Subcutaneous adipose tissue (tissue), 4 donors: ENCODE measurements around the gene DPP3. TPM values are rescaled to one million over a fixed set of nuclear protein-coding genes. Genes with fewer than 3 reads are reported as not detected.

Source experiments
- total RNA-seq, 4 donors: library from RNA; depleted of rRNA; stranded (reverse); fragments of >200 nt; gene quantifications; one replicate each; pipeline ENCODE4 v1.1.0, GENCODE V29; 2016
- TF ChIP-seq, protein P1 (sequence below): fragments of 450-650 bp; IDR thresholded peaks from one replicate; pipeline ENCODE4 v1.5.1; 2016; ENCODE audit warnings: low read depth, mild to moderate bottlenecking, control low read depth, antibody characterized with exemption, moderate library complexity

Gene DPP3
- total RNA-seq, 4 donors from 2014 or later = 12.6 to 17.8 (median 15.7) TPM

DNA sequence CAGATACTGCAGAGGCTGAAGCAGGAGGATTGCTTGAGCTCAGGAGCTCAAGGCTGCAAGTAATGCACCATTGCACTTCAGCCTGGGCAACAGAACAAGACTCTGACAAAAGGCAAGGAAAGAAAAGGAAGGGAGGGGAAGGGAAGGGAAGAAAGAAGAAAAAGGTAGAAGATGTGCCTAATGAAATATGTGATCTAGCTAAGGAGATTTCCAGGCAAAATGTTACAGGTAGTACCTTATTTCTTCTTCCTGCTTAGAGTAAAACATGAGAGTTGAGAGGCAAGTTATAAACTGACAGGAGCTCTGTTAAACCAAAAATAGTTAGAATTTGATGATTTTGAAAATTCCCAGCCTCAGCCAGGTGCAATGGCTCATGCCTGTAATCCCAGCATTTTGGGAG lies 18.2 kb upstream of the DPP3 start:
- TF ChIP-seq, protein P1, sequence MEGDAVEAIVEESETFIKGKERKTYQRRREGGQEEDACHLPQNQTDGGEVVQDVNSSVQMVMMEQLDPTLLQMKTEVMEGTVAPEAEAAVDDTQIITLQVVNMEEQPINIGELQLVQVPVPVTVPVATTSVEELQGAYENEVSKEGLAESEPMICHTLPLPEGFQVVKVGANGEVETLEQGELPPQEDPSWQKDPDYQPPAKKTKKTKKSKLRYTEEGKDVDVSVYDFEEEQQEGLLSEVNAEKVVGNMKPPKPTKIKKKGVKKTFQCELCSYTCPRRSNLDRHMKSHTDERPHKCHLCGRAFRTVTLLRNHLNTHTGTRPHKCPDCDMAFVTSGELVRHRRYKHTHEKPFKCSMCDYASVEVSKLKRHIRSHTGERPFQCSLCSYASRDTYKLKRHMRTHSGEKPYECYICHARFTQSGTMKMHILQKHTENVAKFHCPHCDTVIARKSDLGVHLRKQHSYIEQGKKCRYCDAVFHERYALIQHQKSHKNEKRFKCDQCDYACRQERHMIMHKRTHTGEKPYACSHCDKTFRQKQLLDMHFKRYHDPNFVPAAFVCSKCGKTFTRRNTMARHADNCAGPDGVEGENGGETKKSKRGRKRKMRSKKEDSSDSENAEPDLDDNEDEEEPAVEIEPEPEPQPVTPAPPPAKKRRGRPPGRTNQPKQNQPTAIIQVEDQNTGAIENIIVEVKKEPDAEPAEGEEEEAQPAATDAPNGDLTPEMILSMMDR = no peak

DNA sequence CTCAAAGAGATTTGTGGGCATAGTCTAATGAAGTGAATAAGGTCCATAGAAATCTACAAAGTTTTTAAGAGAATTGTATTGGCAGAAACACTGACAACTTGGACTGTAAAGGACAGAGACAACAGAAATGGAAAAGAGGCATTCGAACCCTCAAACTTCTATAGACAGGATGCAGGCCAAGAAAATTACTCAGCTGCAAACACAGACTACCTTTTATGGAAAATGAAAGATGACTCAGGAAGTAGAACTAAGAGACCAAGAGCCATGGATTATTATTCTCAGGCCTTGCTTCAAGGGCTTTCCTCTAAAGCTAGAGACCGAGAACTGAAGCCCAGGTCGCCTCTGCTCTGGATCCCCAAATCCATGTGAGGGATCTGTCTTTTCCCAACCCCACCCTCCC lies 17.3 kb upstream of the DPP3 start:
- TF ChIP-seq, protein P1 = no peak

DNA sequence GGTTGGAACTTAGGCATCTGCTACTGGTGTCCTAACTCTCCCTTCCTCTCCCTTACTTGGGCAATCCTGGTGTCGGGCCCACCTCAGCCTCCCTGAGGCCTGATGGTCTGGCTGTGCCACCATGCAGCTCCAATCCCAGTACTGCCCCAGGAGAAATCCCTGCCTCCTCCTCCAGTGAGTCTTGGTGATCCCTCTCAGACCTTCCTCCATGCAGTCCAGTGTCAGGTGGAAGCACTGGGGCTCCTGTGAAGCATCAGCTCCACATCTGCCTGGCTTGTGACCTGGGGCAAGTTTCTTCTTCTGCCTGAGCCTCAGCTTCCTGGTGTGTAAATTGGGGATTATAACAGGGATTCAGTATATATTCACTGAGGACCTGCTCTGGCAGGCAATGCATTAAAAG lies 15.3 kb upstream of the DPP3 start:
- TF ChIP-seq, protein P1 = no peak

DNA sequence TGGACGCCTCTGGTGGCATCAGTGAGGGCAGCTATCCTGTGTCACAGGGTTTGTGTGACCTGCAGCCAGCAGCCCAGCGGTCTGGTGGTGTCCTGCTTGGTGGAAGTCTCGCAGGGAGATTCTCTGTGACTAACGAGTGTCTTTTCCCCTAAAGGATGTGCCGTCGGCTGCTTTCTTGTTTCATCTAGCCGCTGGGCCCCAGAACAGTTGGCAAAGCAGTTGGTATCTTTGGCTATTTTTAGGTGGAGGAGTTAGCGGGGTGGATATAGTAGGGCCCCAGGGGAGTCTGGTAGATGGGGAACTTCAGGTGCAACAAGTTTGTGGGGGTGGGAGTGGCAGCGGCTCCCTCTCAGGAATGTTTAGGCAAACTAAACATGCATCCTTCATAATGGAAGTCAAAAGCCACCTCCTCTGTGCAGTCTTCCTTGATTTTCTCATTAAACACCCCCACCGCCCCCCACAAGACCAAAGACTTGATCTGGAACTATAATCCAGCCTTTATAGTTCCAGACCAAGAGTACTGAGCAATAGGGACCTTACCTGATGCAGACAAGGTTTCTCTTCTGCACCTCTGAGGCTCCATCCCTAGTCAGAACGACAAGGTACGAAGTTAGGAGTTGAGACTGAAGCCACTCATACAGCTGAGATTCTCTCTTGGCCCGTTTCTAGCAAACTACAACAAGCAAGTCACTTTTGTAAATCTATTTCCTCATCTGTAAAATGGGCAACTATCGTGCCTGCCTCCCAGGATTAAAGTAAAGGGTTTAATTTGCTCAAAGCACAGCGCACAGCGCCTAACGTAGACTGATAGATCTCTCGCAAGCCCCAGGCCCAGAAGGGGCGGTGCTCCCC lies 14.6 kb upstream of the DPP3 start:
- TF ChIP-seq, protein P1 = no peak

DNA sequence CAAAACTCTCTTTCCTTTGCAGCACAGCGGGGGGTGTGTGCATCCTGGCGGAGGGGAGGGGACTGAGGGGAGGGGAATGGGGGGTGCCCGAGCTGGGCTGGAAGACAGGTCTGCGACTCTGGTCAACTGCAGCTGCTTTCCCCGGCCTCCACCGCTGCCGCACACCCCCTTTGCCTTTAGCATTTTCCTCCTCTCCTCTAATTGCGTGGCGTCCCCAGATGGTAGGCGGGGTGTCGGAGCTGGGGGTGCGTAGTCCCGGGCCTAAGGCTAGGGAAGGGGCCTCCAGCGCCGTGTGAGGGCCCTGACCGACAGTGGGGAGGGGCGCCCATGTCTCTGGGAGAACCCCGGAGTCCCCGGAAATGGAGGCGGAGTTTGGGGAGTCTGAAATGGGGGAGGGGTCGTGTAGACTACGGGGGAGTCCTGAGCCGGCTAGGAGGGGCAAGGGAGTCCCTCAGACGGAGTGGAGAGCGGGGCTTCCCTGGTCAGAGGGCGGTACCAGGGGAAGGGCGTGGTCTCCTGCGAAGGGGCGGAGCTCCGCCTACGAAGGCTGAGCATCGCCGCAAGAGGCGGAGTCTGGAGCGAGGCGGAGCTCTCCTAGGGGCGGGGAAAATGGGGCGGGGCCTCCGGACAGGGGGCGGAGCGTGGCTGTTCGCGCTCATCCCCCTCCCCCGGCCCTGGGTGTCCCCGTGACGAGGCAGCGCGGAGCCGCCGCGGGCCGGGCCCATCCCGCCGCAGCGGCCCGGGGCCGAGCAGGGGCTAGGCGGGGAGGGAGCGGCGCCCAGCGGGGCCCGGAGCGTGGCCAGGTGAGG lies 13.8 kb upstream of the DPP3 start, which contains the start of gene PELI3:
Gene PELI3 (plus strand): TSS at position 681 of the 809 bp plus-strand sequence. CDS start 1,224 bp downstream, outside the sequence.
- TF ChIP-seq, protein P1 = no peak

DNA sequence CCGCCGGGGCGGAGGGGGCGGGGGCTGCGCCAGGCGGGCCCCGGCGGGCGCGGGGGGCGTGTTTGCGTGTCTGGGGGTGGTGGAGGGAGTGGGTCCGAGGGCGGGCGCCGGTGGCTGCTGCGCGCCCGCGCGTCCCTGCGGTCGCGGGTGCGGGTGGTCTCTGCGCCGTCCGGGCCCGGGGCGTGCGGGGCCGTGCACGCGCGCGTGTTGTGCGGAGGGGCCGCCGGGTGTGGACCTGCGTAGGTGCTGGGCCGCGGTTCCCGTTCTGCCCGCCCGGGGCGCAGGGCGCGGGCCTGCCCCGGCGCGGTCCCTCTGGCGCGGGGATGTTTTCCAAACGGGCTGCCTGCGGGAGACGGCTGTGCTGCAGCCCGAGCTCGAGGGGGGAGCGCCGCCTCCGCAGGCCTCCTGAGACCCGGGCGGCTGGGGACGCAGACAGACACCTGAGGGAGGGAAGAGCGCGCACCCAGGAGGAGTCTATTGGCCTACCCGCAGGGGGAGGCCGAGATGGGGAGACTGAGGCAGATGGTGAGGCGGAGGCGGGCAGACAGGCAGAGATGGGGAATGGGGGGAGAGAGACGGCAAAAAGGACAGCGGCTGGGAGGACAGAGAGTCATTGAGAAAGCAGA lies 13.1 kb upstream of the DPP3 start:
- TF ChIP-seq, protein P1 = no peak

DNA sequence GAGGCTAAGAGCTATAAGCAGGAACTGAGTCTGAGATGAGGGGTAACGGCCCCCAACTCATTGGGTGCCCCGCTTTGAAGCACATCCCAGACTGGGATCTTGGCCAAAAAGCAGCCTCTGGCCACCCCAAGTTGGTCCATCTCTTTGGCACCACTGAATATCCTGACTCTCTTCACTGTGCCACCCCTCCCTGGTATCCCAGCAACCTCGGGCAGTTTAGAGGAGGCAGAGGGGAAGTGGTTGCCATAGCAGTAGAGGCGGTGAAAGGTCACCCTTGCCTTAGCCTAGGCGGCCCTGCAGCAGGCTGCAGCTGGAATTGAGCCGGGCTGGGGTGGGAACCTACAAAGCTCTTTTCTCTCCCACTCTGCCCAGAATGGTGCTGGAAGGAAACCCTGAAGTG lies 12.5 kb upstream of the DPP3 start:
- TF ChIP-seq, protein P1 = no peak
